NCI-H748 treated with DMSO at 0.1 percent for 48 hours (cell line): ENCODE measurements around the gene CALCOCO1.
A peak's percentile ranks its signal among the peaks of the same experiment; 100 is the strongest.
"Not testable (repeated sequence)": the region's sequence is repeated elsewhere in the genome, so short reads cannot be mapped to it uniquely, and the experiment has no call there.

Experiments
- DNase-seq: peaks from one replicate; lab custom pipeline; 2025; lab: John Stamatoyannopoulos, UW

The CALCOCO1 gene

DNA sequence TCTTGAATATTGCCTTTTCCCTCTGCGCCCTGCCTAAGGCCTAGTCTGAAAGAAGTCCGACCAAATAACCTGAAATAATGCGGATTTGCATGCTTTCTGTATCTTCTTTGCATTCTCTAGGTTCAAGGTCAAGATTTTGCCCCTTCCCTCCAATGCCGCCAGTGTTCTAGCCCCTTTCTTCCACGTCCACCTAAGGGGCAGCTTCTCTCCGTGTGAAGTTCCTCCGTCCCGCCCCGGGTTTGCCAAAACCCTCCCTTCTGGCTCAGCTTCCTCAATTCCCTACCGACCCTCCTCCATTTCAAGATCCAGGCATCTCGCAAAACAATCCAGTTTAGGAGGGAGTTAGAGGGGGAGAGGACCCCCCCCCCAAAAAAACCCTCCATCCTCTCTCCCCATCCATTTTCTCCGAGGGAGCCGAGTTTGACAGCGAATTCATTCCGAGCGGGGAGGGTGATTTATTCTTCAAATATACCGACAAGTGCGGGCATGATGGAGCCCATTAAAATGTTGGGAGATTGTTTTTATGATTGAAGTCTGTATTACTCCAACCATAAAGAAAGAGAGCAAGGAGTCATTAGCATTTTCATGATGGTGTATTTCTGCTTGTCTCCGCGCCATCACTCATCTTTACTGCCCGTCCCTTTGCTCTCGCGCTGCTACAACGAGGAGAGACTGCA is 30.5 kb downstream of the CALCOCO1 start:
- DNase-seq: no peak

DNA sequence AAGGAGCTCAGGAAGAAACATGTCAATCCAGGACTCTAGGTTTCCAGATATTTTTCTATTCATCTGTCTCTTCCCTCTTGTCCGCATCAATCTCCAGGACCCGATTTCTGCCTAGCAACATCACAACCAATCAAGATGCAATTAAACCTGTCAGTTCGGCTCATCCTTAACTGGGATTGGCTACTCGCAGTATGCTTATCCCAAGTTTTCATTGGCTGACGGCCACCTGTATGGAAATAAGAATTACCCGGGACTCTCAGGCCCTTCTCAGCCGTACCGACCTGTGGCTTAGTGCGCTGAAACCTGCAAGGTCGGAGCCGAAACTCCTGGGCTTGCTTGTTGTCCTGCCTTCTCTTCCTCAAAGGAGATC is 31.0 kb downstream of the CALCOCO1 start:
- peak; percentile 92 for DNase-seq

DNA sequence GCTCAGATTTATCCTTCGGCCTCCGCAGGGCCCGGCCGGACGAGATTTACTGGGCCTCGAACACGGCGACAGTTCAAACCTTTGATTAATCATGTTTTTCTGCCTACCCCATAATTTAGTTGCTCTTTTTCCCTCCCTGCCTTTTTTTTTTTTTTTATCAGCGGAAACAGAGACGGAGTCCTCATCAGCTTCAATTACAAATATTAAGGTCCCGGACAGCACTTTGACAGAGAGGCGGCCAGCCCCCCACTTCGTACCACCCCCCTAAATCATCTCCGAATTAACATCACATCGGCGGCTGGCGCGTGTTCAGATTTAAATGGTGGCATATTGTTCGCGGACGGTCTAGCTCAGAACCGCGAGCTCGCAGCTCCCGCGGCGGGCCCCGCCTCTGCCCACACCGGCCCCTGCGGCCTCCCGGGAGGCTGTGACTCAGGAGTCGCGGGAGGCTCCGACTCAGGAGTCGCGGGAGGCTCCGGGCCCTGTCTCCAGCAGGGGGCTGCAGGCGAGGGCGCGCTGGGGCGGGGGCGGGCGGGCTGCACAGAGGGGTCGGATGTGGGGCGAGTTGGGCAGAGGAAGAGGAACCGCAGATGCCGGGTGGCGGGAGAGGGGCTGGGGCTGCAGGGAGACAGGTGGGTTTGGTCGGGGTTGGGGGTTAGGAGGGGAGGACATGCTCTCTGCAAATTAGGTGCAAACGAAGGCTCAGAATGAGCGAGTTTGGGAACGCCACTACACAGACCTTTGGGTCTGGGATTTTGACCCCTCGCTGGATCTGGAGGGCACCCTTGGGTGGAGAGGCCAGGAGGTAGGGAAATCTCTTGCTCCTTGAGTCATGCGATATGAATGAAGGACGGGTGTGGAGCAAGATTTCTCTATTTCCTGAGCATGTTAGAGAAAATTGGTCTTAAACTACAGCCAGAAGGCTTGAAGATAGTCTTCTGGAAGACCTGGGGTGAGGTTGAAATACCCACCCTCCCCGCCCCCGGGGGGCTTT is 31.8 kb downstream of the CALCOCO1 start:
- no peak for DNase-seq

DNA sequence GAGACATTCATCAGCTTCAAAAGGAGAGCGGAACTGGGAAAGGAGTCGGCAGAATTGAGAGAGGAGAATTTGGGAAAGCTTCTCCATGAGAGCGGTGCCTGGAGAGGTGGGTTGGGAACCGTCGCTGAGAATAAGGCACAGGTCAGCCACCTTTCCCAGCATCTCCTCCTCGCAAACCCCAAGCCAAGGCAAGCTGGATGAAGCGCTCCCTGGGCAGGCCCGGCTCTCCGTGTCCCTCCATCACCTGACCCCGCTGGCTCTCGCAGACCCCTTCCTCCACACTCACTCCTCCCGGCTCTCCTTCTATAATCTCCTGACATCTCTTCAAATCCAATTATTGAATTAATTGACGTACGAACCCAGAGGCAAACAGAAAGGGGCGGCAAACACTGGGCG is 32.5 kb downstream of the CALCOCO1 start:
- no peak for DNase-seq

DNA sequence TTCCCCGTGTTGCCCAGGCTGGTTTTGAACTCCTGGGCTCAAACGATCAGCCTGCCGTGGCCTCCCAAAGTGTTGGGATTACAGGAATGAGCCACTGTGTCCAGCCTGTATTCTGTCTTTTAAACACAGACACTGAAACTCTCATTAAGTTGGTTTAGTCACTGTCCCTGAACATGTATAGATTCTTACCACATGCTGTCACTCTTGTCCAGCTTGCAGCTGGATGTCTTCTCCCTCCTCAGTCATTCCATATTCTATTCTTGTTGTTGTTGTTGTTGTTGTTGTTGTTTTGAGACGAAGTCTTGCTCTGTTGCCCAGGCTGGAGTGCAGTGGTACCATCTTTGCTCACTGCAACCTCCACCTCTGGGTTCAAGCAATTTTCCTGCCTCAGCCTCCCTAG is 39.1 kb downstream of the CALCOCO1 start:
- DNase-seq: no peak

DNA sequence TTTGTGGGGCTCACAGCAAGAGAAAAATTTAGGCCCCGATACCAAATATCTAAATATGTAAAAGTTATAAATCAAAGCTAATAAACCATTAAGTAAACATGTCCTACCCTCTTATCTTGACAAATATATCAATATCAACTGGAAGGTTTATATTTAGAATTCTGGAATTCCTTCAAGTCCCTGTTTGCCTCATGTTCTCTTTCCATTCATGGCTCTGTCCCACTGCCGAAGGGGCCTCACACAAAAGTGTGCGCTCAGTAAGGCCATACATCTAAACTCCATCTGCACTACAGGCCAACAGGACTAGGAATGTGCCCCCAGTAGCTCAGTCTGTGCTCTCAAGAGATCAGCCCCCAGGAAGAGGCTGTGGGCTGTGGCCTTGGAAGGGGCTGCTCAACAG is 40.8 kb downstream of the CALCOCO1 start:
- no peak for DNase-seq

DNA sequence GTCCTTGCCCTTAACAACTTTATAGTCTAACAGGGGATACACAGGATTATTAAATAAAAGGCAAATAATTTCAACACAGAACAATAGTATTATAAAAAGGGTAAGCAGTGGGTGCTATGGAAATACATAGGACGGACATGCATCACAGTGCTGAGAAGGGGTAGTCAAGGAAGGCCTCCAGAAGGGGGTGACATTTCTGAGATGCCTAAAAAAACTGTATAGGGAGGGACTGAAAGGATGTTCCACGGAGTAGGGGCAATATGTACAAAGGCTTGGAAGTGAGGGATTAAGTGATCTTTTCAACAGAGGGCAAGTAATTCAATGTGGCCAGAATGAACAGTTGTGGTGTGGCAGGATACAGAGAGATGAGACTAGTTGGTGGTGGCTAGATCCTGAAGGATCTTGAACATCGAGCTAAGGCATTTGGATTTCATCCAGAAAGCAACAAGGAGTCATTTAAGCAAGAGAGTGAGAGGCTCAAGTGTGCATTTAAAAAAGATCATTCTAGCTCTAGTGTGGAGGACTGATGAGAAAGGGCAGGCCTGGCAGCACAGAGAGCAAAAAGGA is 42.5 kb downstream of the CALCOCO1 start:
- no peak for DNase-seq

DNA sequence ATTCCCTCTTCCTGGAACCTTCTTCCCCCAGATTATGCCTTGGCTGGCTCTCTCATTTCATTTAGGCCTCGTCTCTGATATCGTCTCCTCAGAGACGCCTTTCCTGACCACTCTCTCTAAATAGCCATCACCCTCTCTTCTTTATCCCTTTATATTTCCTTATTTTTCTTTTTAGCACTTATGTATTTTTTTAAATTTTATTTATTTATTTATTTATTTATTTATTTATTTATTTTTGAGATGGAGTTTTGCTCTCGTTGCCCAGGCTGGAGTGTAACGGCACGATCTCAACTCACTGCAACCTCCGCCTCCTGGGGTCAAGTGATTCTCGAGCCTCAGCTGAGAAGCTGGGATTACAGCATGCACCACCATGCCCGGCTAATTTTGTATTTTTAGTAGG is 43.3 kb downstream of the CALCOCO1 start:
- DNase-seq: no peak

DNA sequence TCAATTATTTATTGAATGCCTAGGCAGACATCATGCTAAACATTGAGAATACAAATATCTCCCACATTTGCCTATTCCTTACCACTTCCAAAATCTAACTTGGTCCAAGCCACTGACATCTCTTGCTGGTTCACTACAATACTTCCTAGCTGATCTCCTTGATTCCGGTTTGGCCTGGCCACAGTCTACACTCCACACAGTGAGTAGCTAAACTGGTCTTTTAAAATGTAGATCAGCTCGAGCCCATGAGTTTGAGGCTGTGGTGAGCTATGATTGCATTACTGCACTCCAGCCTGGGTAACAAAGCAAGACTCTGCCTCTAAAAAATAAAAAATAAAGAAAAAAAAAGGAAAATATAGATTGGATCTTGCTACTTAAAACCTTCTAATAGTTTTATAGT is 43.8 kb downstream of the CALCOCO1 start:
- DNase-seq: no peak

DNA sequence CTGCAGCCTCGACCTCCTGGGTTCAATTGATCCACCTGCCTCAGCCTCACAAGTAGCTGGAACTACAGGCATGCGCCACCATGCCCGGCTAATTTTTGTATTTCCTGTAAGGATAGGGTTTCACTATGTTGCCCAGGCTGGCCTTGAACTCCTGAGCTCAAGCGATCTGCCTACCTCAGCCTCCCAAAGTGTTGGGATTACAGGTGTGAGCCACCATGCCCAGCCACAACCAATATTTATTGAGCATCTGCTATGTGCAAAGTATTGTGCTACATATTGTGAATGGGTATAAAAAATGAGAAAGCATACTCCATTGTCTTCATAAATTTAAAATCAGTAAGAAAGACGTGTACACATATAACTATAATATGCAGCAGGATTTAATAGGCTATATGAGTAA is 47.2 kb downstream of the CALCOCO1 start:
- DNase-seq: not testable (repeated sequence)

DNA sequence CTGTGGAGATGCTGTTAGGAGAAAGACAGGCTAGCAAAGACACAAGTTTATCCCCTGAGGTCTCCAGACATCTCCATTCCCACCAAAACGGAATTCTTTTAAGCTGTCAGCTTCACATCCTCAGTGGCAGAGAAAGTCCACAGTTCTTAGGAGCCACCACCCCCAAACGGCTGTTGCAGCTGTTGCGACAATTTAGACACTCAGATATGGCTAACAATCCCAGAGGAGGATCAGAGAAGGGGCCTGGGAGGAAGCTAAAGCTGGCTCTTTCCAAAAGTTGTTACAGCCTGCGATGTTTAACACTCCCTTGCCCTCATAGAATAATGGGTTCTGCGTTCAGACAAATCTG is 49.5 kb downstream of the CALCOCO1 start:
- no peak for DNase-seq

DNA sequence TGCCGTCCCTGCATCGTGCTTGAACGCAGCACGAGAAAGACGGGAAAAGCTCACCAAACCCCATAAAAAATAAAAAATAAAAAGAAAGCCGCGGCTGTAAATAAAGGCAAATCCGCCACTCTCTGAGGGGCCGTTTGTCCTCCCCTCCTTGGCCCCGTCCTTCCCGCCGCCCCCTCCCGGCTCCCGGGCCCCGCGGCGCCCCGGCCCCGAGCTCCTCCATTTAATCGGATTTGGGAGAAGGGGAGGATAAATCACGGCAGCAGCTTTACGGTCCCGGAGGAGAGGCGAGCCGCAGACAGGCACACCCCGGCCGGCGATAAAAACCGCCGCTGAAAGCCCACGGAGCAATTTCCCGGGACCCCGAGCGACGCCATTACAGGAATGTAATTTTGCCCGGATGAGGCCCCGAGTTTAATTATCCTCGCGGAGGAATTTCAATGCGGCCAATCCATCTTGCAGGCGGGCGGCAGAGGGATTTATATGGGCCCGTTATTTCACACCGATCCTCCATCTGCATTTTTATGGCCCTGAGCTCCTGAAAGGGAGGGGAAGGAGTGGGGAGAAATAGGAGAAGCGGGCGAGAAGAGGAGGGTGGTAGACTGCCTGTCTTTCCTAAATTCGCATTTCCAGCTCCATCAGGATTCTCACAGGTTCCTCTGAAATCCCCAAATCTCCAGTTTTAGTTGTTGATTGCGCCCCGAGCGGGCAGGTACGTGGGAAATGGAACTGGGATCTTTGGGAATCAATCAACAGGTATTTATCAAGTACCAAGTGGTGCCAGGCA is 50.0 kb downstream of the CALCOCO1 start:
- no peak for DNase-seq

DNA sequence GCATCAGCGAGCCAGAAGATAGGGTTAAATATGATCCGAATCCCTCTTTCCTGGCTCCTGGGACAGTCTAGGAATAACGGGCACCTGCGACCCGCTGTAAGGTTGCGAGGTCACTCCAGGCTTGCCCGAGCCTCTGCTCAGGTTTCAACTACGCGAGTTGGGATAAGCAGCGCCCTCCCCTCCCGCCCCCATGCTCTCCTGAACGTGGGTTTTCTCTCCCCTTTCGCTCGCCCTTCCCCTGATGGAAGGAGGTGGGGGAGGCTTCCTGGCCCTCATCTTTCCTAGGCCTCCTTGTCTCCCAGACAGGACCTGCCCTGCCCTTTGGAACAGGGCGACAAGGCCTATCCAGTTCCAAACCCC is 50.6 kb downstream of the CALCOCO1 start:
- no peak for DNase-seq

DNA sequence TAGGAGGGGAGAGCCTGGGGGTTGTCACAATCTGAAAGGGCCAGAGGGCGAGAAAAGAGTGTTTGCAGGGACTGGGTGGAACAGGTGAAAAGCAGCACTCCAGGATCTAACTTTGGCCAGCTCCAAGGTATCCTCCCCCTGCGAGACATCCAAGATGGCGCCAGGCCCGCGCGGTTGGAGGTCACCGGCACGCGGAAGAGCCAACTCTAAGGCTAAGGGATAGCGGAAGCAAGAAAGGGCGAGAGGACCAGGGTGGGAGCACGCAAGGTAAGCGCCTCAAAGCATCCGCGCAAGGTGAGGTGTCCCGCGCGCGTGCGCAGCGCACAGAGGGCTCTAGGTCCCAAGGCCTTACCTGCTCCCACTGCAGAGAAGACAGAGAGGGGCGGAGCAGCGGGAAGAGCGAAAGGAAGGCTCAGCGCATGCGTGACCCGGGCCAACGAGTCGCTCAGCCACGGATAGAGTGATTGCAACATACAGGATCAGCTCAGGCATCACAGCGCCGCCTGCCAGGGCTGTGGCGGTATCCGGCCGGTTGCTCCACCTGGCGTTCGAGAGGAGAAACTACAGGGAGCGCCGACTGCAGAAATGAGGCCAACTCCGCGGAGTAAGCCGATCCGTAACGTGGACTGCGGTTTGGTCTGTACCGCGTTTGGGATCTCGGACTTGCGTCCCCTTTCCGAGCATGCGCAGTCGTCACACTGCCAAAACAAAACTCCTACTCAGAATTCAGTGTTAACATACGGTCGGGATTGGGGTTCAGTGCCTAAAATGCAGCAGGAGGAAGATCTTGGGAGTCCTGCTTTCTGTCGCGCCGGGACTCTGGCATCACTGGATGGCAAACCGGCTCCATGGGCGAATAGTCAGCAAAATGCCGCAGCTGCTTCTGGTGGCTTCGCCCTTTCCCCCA is 51.3 kb downstream of the CALCOCO1 start, which contains the start of gene ATP5MC2:
TSS of gene ATP5MC2 (minus strand) at position 383 of the 907 bp plus-strand sequence. CDS start 3,469 bp downstream, outside the sequence.
- peak; percentile 98 for DNase-seq

DNA sequence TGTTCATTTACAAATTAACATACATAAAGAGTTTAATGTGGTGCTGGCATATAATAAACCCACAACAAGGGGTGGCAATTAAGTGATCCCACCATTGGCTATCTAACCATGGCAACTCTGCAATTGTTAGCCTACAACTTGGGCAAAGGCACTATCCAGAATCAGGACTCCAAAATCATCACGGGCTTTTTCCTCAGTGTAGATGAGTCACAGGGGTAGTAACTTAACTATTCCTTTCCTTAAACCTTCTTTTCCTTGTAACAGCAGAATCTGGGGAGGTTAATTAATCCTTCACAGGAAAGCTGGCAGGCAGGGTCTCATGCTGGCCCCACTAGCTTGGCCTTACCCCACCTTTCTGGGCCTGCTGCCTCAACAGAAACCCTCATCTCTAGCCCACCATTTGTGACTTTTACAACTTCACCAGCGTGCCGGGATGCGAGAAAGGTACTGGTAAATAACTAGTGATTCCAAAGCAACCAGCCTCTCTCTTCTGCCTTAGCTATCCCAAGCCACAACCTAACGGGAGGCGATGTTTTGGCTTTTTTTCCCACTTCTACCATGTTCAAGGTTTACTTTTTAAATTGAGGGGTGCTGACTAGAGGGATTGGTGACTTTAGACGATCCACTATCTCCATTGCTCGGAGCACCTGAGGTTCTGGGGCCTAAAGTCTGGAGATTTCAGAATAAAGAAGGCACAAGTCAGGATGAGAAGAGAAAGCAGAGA is 52.1 kb downstream of the CALCOCO1 start:
- no peak for DNase-seq

DNA sequence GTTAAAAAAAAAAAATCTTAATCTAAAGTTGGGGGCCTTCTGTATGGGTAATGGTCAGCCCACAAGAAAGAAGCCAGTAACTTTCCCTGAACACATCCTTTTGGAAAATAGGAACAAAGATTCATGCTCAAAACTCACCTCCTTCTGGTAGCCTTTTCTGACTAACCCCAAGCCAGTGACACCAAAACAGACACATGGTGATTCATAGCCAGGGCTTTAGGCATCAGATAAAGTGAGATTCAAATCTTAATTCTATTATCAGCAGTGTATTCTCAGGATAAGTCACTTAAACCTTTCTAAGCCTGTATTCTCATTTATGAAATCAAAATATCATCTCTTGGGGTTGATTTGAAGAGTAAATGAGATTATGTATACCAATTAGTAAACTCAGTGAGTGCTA is 56.3 kb downstream of the CALCOCO1 start:
- no peak for DNase-seq

DNA sequence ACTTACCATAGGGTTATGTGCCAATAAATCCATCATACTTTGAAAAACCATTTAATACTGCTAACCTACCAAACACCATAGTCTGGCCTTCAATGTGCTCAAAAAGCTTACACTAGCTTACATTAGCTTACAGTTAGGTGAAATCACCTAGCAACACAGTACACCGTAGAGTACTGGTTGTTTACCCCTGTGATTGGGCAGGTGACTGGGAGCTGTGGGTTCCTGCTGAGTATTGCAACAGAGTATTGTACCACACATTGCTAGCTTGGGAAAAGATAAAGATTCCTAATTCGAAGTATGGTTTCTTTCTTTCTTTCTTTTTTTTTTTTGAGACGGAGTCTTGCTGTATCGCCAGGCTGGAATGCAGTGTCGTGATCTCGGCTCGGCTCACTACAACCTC is 56.9 kb downstream of the CALCOCO1 start:
- no peak for DNase-seq

DNA sequence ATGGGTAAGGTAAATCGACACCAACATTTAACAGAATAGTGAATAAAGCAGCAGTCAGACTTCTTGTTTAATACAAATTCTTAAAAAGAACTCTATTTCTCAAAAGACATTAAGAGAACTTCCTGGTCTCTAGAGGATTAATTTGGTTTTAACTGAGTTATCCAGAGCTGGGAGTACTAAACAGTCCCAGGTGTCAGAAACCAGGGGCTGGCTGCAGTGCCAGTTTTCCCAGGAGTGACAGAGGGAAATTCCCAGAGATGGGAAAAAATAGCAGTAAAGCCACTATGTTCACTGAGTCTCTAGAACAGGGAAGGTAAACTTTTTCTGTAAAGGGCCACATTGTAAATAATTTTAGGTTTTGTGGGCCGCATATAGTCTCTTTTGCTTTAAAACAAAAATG is 60.2 kb downstream of the CALCOCO1 start:
- no peak for DNase-seq

DNA sequence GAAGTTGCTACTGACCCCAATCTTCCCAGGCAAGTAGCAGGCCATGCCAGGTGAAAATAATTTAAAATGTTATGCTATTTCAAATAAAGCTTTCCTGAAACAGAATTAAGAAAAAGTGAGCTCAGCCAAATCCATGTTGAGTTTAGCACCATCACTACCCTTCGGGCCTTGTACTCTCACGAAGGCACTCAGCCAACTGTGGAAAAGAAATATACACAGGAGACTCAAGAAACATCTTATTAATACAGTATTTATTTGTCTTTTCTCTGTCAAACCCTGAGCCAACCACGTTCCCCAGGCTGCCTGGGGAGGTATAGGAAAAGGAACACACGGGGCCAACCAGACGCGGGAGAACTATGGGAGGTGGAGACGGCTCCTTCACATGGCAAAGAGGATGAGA is 62.3 kb downstream of the CALCOCO1 start:
- DNase-seq: no peak

DNA sequence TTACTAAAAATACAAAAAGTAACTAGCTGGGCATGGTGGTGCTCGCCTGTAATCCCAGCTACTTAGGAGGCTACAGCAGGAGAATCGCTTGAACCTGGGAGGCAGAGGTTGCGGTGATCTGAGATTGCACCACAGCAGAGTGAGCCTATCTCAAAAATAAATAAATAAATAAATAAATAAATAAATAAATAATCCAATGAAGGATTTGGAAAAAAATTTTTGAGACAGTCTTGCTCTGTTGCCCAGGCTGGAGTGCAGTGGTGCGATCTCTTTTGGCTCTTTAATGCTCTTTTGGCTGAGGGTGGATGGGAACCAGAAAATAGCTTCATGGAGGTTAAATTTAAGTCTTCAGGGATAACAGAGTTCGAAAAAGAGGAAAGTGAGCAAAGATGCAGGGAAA is 63.1 kb downstream of the CALCOCO1 start:
- DNase-seq: no peak

DNA sequence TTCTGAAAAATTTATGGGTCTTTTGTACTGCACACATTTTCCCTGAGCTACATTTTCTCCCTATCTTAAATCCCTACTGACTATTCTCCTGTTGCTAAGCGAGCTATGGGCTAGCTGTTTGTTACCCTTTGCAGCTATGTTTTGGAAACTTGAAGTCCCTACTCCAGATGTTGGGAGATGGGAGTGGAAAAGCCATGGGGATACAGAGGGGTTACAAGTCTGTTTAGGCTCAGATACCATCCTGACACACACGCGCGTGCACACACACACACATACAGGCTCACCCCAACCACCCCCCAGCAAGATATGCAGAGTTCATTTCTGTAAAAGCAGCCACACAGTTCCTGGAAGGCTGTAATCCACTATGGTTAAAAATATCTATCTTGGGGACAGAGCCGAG is 67.2 kb downstream of the CALCOCO1 start:
- no peak for DNase-seq
